Osteocyte (in vitro differentiated cells): ENCODE results near the gene NME5. TPM values are rescaled to one million over a fixed set of nuclear protein-coding genes. Genes with fewer than 3 reads are reported as not detected.
"Not testable (repeated sequence)": the region's sequence is repeated elsewhere in the genome, so short reads cannot be mapped to it uniquely, and the experiment has no call there.

Experiments used
- DNase-seq: peaks from one replicate; pipeline ENCODE4 v3.0.0; 2021; ENCODE audit warnings: mixed read lengths; ENCODE audit not compliant: unreplicated experiment; ENCODE audit errors: extremely low spot score
- H3K27ac Mint-ChIP-seq: one replicate; pipeline ENCODE4 v1.8.0; 2021; ENCODE audit warnings: mild to moderate bottlenecking, mixed read lengths; ENCODE audit not compliant: unreplicated experiment
- H3K27me3 Mint-ChIP-seq: one replicate; pipeline ENCODE4 v1.8.0; 2021; ENCODE audit warnings: mixed read lengths; ENCODE audit not compliant: unreplicated experiment
- H3K36me3 Mint-ChIP-seq: one replicate; pipeline ENCODE4 v1.8.0; 2021; ENCODE audit warnings: mixed read lengths; ENCODE audit not compliant: unreplicated experiment
- H3K4me1 Mint-ChIP-seq: one replicate; pipeline ENCODE4 v1.8.0; 2021; ENCODE audit warnings: mixed read lengths; ENCODE audit not compliant: unreplicated experiment
- H3K4me3 Mint-ChIP-seq: one replicate; pipeline ENCODE4 v1.8.0; 2021; ENCODE audit warnings: mild to moderate bottlenecking, moderate library complexity, mixed read lengths; ENCODE audit not compliant: unreplicated experiment
- H3K9me3 Mint-ChIP-seq: one replicate; pipeline ENCODE4 v1.8.0; 2021; ENCODE audit warnings: mixed read lengths; ENCODE audit not compliant: unreplicated experiment
- CTCF ChIP-seq: fragments of 200-600 bp; sonication (generic); IDR thresholded peaks from 2 replicates; pipeline ENCODE4 v1.5.0; 2021; ENCODE audit warnings: antibody characterized with exemption, mild to moderate bottlenecking, moderate library complexity
- total RNA-seq: library from RNA; stranded (reverse); gene quantifications from 2 replicates; pipeline ENCODE4 v1.2.1, GENCODE V29; 2021

The NME5 gene
- total RNA-seq, 1 donor from 2014 or later: 2.4 TPM

DNA sequence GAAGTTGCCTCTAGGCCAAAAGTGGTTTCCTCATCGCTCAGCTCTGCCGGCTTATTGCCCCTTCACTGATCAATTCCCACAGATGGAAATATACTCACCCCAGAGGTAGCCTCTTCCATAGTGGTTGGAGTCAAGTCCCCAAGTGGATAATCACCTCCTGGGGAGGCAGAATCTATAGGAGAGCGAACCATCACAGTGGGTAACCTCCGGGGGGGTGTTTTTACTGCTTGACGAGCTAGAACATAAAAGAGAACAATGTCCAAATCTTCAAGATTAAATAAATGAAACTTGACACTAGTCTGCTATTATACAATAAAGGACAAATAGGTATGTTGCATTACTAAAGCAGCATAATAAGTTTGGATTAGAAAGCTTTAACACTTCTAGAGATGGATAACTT lies 29.9 kb upstream of the NME5 start:
- Mint-ChIP-seq H3K27me3 (no peaks in the 10 kb centered on the region), H3K36me3 (peaks cover 63% of the 10 kb centered on the region), H3K4me3 (no peak overlapping the region), H3K9me3 (no peaks in the 10 kb centered on the region), H3K27ac (no peak overlapping the region), H3K4me1 (no peaks in the 10 kb centered on the region)
- no peak for DNase-seq
- TF ChIP-seq CTCF: no peak

GRCh38 chr5:138163721-138164120 lies 24.5 kb upstream of the NME5 start:
- DNase-seq: no peak
- H3K4me3 Mint-ChIP-seq: no peak overlapping the region
- H3K36me3 Mint-ChIP-seq: peaks cover 77% of the 10 kb centered on the region
- H3K9me3 Mint-ChIP-seq: no peaks in the 10 kb centered on the region
- H3K4me1 Mint-ChIP-seq: no peaks in the 10 kb centered on the region
- TF ChIP-seq CTCF: no peak
- H3K27me3 Mint-ChIP-seq: no peaks in the 10 kb centered on the region
- H3K27ac Mint-ChIP-seq: no peak overlapping the region

DNA sequence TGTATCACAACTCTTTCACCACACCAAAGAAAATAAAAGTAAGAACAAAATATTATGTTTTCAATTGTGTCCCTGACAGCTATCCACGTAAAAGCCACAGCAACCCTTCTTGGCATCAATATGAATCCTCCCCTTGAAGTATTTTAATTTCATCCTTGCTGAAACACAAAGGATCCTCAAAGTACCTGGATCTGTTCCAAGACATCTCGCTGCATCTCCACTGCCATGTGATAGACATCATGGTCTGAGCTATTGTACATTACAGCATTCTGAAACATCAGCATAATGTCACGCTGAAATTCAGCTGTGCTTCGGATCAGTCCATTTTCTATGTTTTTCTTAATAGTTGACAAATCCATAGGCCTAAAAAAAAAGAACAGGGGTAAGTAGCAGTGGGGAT lies 21.5 kb upstream of the NME5 start:
- H3K27ac Mint-ChIP-seq: no peak overlapping the region
- no peaks in the 10 kb centered on the region for H3K9me3 Mint-ChIP-seq
- no peak overlapping the region for H3K4me3 Mint-ChIP-seq
- TF ChIP-seq CTCF: no peak
- peaks cover 72% of the 10 kb centered on the region for H3K36me3 Mint-ChIP-seq
- no peaks in the 10 kb centered on the region for H3K4me1 Mint-ChIP-seq
- H3K27me3 Mint-ChIP-seq: no peaks in the 10 kb centered on the region
- DNase-seq: peak; percentile 5

GRCh38 chr5:138159666-138160065 lies 20.4 kb upstream of the NME5 start:
- Mint-ChIP-seq H3K4me1 (no peaks in the 10 kb centered on the region), H3K4me3 (no peak overlapping the region), H3K27ac (no peak overlapping the region), H3K9me3 (no peaks in the 10 kb centered on the region), H3K36me3 (peaks cover 63% of the 10 kb centered on the region), H3K27me3 (no peaks in the 10 kb centered on the region)
- TF ChIP-seq CTCF: no peak
- no peak for DNase-seq

- DNase-seq: no peak
- Mint-ChIP-seq H3K27me3 (peaks cover 5% of the 10 kb centered on the region), H3K9me3 (no peaks in the 10 kb centered on the region), H3K4me1 (no peaks in the 10 kb centered on the region), H3K36me3 (peaks cover 48% of the 10 kb centered on the region), H3K4me3 (no peak overlapping the region), H3K27ac (no peak overlapping the region)
- TF ChIP-seq CTCF: no peak
Measured at GRCh38 chr5:138157626-138158025, 18.4 kb upstream of the NME5 start.

DNA sequence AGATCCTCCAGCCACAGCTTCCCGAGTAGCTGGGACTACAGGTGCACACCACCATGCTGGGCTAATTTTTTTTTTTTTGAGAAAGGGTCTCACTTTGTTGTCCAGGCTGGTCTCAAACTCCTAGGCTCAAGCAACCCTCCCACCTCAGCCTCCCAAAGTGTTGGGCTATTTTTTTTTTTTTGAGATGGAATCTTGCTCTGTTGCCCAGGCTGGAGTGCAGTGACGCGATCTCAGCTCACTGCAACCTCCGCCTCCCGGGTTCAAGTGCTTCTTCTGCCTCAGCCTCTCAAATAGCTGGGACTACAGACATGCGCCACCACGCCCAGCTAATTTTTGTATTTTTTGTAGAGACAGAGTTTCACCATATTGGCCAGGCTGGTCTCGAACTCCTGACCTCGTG lies 16.7 kb upstream of the NME5 start:
- H3K4me1 Mint-ChIP-seq, H3K27me3 Mint-ChIP-seq, H3K4me3 Mint-ChIP-seq, H3K9me3 Mint-ChIP-seq, H3K27ac Mint-ChIP-seq, DNase-seq: not testable (repeated sequence)
- peaks cover 41% of the 10 kb centered on the region for H3K36me3 Mint-ChIP-seq
